ENCODE data around the gene THADA. TPM values are rescaled to one million over a fixed set of nuclear protein-coding genes. Genes with fewer than 3 reads are reported as not detected.

THADA gene
- total RNA-seq, 2 donors from 2014 or later: 41.1 to 54.3 TPM

DNA sequence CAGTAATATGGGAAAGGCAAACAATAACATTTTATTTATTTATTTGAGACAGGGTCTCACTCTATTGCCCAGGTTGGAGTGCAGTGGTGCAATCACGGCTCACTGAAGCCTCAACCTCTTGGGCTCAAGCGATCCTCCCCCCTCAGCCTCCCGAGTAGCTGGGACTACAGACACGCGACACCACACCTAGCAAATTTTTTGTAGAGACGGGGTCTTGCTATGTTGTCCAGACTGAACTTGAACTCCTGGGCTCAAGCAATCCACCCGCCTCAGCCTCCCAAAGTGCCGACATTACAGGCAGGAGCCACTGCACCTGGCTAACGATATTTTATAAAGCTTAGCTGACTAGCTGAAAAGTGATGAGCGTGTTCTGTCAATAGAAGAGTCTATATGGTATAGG, 23.7 kb upstream of the THADA start:
- intact Hi-C loops (cut with DNase I): loop anchor here (10.0 kb wide), 1 partner anchor 265 kb away; no protein-coding TSS in a partner anchor

DNA sequence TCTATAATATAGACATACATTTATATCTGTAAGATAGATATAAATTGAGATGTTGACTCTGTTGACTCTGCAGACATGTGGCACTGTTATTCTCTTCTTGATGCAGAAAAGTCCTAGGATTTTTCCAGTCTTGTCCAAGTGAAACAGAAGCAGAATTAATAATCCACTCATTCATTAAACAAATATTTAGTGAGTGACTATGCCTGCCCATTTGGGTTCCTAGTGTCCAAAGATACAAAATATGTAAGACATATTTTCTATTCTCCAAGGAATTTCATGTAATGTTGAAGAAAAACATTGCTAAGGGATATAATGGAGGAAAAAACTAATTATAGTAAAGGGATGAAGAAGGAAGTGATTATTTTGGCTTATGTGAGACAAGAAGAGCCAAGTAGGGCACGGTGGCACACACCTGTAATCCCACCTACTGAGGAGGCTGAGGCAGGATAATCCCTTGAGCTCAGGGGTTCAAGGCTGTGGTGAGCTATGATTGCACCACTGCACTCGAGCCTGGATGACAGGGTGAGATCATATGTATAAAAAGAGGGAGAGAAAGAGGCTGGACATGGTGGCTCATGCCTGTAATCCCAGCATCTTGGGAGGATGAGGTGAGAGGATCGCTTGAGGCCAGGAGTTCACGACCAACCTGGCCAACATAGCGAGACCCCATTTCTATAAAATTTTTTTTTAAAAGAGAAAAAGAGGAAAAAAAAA, 21.3 kb upstream of the THADA start:
- H3K27ac ChIP-seq: no peak overlapping the region
- 86% methylated on average over 5 of the region's 5 CpGs for WGBS
- no peak for DNase-seq (ENCODE audit: low spot score)
- intact Hi-C loops (cut with DNase I): loop anchor here (10.0 kb wide), 1 partner anchor 268 kb away; no protein-coding TSS in a partner anchor
- H3K36me3 ChIP-seq: no peaks in the 10 kb centered on the region
- no peak overlapping the region for H3K4me3 ChIP-seq
- no peaks in the 10 kb centered on the region for H3K9me3 ChIP-seq
- H3K4me1 ChIP-seq (replicated peaks): no peaks in the 10 kb centered on the region
- no peaks in the 10 kb centered on the region for H3K27me3 ChIP-seq (replicated peaks; ENCODE audit: insufficient read depth)
- TF ChIP-seq, protein P1, sequence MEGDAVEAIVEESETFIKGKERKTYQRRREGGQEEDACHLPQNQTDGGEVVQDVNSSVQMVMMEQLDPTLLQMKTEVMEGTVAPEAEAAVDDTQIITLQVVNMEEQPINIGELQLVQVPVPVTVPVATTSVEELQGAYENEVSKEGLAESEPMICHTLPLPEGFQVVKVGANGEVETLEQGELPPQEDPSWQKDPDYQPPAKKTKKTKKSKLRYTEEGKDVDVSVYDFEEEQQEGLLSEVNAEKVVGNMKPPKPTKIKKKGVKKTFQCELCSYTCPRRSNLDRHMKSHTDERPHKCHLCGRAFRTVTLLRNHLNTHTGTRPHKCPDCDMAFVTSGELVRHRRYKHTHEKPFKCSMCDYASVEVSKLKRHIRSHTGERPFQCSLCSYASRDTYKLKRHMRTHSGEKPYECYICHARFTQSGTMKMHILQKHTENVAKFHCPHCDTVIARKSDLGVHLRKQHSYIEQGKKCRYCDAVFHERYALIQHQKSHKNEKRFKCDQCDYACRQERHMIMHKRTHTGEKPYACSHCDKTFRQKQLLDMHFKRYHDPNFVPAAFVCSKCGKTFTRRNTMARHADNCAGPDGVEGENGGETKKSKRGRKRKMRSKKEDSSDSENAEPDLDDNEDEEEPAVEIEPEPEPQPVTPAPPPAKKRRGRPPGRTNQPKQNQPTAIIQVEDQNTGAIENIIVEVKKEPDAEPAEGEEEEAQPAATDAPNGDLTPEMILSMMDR (IDR thresholded peaks at IDR 0.05): no peak
- TF ChIP-seq POLR2A (IDR thresholded peaks at IDR 0.05) (no peak), POLR2AphosphoS5 (IDR thresholded peaks at IDR 0.05) (no peak)

More for the DNA sequence above, 23.7 kb upstream of the THADA start:
- Histone ChIP-seq H3K9me3 (no peaks in the 10 kb centered on the region), H3K27me3 (replicated peaks; ENCODE audit: insufficient read depth) (no peaks in the 10 kb centered on the region), H3K27ac (no peak overlapping the region), H3K36me3 (no peaks in the 10 kb centered on the region), H3K4me3 (no peak overlapping the region), H3K4me1 (replicated peaks) (no peaks in the 10 kb centered on the region)
- no peak for DNase-seq (ENCODE audit: low spot score)
- WGBS: 95% methylated on average over 10 of the region's 10 CpGs
- TF ChIP-seq POLR2A (IDR thresholded peaks at IDR 0.05) (no peak), POLR2AphosphoS5 (IDR thresholded peaks at IDR 0.05) (no peak)
- TF ChIP-seq, protein P1 (IDR thresholded peaks at IDR 0.05): no peak

DNA sequence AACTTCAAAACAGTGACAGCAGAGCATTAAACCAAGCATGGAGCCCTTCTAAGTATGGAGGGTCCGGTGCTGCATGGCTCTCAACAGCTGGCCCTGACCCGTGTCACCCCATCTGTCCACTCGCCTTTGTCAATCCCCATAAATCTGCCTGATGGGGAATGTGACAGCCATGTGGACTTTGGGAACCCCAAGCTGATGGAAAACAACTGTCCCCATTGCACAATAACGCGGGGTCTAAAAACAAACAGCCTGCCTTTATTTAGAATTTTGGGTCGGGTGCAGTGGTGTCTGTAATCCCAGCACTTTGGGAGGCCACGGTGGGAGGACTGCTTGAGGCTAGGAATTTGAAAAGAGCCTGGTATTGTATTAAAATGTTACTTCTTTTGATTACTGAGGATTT, 17.1 kb upstream of the THADA start:
- intact Hi-C loops (cut with DNase I): loop anchor here (10.0 kb wide), 1 partner anchor 272 kb away; no protein-coding TSS in a partner anchor
- Histone ChIP-seq H3K27ac (no peak overlapping the region), H3K9me3 (no peaks in the 10 kb centered on the region)

DNA sequence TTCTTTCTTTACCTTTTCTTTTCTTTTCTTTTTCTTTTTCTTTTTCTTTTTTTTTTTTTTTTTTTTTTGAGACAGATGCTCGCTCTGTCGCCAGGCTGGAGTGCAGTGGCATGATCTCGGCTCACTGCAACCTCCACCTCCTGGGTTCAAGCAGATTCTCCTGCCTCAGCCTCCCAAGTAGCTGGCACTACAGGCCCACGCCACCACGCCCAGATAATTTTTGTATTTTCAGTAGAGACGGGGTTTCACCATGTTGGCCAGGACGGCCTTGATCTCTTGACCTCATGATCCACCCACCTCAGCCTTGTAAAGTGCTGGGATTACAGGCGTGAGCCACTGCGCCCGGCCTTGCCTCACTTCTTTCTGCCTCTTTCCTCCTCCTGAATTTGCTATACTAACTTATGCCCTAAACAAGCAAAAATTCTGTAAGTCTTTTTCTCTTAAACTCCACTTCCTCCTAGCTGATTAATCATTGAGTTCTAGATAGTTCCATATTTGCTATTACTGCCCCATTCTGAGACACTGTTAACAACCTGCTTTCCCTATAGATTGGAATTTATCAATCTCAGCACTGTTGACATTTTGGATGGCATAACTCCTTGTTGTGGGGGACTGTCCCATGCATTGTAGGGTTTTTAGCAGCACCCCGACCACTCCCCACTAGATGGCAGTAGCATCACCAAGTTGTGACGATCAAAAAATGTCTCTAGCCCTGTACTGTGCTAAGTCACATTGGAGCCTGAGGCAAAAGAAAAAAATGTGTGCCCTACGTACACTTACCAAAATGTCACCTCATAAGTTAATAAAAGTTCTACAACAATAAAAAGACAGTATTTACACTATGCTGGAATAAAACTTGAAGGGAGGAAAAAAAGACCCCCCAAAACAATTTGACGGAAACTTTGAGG, 16.4 kb upstream of the THADA start:
- 58% methylated on average over 13 of the region's 14 CpGs for WGBS
- H3K4me1 ChIP-seq (replicated peaks): no peaks in the 10 kb centered on the region
- intact Hi-C loops (cut with DNase I): loop anchor here (10.0 kb wide), 1 partner anchor 273 kb away; no protein-coding TSS in a partner anchor
- no peaks in the 10 kb centered on the region for H3K27me3 ChIP-seq (replicated peaks; ENCODE audit: insufficient read depth)
- no peaks in the 10 kb centered on the region for H3K36me3 ChIP-seq
- H3K27ac ChIP-seq: no peak overlapping the region
- no peaks in the 10 kb centered on the region for H3K9me3 ChIP-seq
- H3K4me3 ChIP-seq: no peak overlapping the region
- TF ChIP-seq, protein P1 (IDR thresholded peaks at IDR 0.05): peak; percentile 50 to 77 (median 62)
- no peak for TF ChIP-seq POLR2AphosphoS5 (IDR thresholded peaks at IDR 0.05)
- peak; percentile 64 for DNase-seq (ENCODE audit: low spot score)

More for the DNA sequence above, 17.1 kb upstream of the THADA start:
- no peaks in the 10 kb centered on the region for H3K4me1 ChIP-seq (replicated peaks)
- 66% methylated on average over 7 of the region's 7 CpGs for WGBS
- no peak overlapping the region for H3K4me3 ChIP-seq
- TF ChIP-seq POLR2A (IDR thresholded peaks at IDR 0.05) (no peak), POLR2AphosphoS5 (IDR thresholded peaks at IDR 0.05) (no peak)
- TF ChIP-seq, protein P1 (IDR thresholded peaks at IDR 0.05): no peak
- H3K36me3 ChIP-seq: no peaks in the 10 kb centered on the region
- DNase-seq (ENCODE audit: low spot score): no peak
- H3K27me3 ChIP-seq (replicated peaks; ENCODE audit: insufficient read depth): no peaks in the 10 kb centered on the region
